NOMO-1 treated with dmso at 0.1 percent for 144 hours (cell line): ENCODE results near the gene NCL.
"Not testable (repeated sequence)": the region's sequence is repeated elsewhere in the genome, so short reads cannot be mapped to it uniquely, and the experiment has no call there.

Source experiments
- DNase-seq: peaks from one replicate; lab custom pipeline; 2025; ENCODE audit not compliant: unreplicated experiment; lab: John Stamatoyannopoulos, UW

NCL gene

GRCh38 chr2:231431606-231432005 is 32.7 kb downstream of the NCL start:
- no peak for DNase-seq

DNA sequence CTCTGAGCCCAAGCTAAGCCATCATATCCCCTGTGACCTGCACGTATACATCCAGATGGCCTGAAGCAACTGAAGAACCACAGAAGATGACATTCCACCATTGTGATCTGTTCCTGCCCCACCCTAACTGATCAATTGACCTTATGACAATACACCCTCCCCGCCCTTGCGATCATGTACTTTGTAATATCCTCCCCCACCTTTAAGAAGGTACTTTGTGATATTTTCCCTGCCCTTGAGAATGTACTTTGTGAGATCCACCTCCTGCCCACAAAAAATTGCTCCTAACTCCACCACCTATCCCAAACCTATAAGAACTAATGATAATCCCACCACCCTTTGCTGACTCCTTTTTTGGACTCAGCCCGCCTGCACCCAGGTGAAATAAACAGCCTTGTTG is 33.8 kb downstream of the NCL start:
- not testable (repeated sequence) for DNase-seq

DNA sequence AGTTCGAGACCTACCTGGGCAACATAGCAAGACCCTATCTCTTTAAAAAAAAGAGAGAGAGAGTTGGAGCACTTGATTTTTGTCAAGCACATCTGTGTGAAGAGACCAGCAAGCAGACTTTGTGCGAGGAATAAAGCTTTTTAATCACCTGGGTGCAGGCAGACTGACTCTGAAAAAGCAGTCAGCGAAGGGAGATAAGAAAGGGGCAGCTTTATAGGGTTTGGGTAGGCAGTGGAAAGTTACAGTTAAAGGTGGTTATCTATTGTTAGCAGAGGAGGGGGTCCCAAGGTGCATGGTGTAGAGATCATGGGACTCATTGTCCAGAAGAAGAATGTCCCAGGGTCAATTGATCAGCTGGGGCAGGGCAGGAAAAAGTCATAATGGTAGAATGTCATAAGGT is 34.4 kb downstream of the NCL start:
- DNase-seq = no peak

- DNase-seq = no peak
These were observed 35.1 kb downstream of the NCL start for GRCh38 chr2:231429152-231429551.

- no peak for DNase-seq
These were observed 37.2 kb downstream of the NCL start for GRCh38 chr2:231427116-231427515.

- DNase-seq = no peak
These were observed 38.2 kb downstream of the NCL start for GRCh38 chr2:231425811-231426703.

- no peak for DNase-seq
These were observed 38.9 kb downstream of the NCL start for GRCh38 chr2:231425291-231425810.

- DNase-seq = no peak
These were observed 41.1 kb downstream of the NCL start for GRCh38 chr2:231423176-231423575.

DNA sequence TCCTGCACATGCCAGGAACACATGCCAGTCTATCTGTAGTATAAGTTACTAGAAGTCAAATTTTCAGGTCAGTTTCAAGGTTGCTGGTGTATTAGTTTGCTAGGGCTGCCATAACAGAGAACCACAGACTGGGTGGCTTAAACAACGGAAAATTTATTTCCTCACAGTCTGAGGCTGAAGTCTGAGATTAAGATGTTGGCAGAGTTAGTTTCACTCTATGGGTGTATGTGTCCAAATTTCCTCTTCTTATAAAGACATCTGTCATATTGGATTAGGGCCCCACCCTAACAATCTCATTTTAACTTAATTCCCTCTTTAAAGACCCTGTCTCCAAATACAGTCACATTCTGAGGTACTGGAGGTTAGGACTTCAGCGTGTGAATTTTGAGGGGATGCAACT is 42.2 kb downstream of the NCL start:
- no peak for DNase-seq

DNA sequence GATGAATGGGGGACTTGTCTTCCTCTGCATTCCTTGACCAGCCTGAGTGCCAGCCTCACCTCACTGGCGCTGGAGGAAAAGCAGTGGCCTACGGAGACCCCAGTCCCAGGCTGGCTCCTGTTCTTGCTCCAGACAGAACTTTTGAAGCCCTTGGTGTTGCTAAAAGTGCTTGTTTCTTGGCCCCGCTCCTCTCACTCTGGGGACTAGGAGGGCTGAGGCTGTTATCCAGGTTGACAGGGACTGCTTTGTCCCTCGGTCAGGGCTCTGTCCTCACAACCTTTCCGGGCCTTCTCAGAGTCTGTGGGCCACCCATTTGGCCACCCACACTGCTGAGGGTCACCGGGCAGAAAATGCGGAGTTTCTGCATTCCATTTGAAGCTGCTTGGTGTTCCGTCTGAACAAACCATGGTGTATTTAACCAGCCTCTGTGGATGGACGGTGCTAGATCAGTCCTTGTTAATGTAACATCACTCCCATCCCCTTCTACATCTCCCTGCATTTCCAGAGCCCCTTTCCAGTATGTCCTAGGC is 43.2 kb downstream of the NCL start:
- no peak for DNase-seq

- DNase-seq = no peak
These were observed 45.3 kb downstream of the NCL start for GRCh38 chr2:231418820-231419640.

DNA sequence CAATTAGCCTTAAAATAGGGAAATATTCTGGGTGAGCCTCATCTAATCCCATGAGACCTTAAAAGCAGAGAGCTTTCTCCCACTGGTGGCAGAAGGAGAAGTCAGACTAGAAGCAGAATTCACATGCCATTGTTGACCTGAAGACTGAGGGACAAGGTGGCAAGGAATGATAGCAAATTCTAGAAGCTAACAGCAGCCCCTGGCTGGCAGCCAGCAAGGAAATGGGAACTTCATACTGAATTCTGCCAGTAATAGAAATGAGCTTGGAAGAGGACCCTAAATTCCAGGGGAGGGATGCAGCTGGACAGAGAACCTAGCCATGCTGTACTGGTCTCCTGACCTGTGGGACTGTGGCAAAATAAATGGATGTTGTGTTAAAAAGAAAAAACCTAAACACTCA is 49.3 kb downstream of the NCL start:
- no peak for DNase-seq

DNA sequence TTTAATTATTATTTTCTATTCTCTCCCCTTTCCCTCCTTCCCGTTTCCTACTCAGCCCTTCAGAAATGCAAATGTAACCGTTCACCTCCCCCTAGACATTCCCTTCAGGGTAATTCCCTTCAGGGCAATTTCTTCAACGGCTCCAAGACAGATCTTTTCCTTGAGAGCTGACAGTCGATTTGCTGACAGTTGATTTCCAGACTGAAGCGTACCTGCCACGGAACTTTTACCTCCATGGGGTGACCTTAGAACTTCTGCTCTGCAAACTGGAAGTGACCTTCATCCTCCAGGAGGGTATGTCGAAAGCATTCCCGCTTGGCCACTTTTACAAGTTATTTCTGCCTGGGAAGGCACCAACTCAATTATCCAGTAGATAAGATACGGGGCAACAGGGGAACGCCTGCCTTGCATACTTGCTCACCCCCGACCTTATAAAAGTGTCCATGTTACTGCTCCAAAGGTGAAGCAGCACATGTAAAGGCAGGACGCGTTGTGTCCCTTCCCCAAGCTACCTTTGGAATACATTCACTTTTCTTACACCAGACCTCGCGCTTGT is 50.3 kb downstream of the NCL start:
- DNase-seq = no peak

DNA sequence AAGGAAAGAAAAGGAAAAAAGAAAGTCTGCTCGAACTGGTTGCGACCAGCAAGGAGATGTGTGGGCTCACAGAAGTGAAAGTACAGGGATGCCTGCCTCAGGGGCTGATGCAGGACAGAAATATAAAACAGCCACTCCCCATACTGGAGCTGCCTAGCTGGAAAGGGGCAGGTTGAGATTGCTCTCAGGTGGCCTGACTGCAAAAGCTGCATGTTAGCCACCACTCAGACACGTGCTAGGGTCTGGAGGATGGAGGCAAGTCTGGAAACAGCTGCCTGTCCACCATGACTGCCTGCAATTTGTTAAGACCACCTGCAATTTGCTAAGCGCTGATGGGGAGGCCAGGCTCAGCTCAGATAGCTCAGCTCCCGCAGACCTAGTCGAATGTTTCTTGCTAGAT is 50.8 kb downstream of the NCL start:
- DNase-seq = no peak

DNA sequence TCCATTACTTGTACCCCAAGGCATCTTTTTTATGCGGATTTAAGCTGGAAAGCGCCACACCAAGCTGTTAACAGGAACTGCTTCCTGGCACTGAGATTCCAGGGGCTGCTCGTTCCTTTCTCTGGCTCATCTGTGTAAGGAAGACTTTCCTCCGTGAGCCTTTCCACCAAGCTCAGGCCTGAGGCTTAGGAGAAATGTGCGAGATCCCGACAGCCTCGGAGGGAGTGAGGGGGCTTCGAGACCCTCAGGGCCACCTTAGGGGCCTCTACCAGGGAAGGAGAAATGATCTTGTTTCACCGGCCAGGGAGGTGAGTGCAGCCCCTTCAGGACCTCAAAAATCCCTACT is 51.7 kb downstream of the NCL start:
- DNase-seq = no peak

- peak; percentile 69 for DNase-seq
These were observed 52.3 kb downstream of the NCL start for GRCh38 chr2:231411831-231412617.

- DNase-seq = no peak
These were observed 53.0 kb downstream of the NCL start for GRCh38 chr2:231411237-231411636.

DNA sequence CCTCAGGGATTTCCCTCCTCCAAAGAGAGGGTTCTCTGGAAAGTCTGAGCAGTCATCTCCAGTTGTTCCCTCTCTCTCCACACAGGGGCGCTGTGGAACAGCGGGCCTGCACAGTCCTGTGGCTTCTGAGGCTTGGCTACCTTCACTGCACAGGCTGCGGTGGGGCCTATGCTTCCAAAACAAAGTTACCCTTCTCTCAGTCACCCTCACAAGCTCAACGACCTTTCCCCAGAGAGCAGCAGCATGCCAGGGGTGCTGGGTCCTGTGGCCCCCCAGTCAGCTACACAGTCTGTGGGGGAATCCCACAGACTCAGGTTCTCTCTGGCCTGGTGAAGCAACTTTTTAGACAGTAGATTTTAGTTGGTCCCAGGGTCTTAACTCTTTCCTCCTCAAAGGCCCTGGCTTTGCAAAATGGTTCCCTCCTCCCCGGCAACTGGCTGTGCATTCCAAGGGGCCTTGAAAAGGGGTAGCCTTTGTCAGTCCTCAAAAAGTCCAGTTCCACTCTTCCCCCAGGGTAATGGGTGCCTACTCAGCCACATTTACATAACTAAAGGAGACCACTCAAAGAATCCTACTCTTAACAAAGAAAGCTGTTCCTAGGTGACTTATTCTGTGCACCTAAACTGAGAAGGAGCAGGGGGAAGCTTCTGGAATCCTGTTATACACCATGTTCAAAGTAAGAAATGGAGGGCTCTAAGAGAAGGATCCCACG is 53.8 kb downstream of the NCL start:
- DNase-seq = no peak

DNA sequence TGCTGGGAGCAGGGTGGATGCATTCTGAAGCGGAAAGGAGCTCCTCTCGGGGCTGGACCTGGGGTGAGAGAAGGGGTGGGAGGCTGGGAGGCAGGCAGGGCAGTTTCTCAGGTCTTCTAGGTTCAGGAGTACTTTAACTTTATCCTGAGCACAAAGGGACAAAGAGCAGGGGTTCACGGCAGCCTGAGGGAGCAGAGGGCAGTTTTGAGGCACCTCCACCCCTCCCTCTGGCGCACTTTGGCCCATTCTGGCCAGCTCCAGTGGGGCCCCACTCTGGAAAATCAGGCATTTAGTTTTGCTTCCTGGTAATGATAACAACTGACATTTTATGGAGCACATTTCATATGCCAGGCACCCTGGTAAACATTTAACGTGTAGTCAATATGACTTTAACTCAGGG is 54.5 kb downstream of the NCL start:
- no peak for DNase-seq

DNA sequence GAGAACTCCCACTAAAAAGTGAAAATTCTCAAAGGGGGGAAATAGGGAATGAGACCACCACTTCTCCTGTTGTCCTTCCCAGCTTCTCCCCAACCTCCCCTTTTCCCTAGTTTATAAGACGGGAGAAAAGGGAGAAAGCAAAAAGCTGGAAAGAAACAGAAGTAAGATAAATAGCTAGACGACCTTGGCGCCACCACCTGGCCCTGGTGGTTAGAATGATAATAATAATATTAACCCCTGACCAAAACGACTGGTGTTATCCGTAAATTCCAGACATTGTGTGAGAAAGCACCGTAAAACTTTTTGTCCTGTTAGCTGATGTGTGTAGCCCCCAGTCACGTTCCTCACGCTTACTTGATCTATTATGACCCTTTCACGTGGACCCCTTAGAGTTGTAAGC is 56.0 kb downstream of the NCL start:
- not testable (repeated sequence) for DNase-seq
